ENCODE results near the gene BANF1. TPM values are rescaled to one million over a fixed set of nuclear protein-coding genes. Genes with fewer than 3 reads are reported as not detected.

The BANF1 gene
- total and polyA plus RNA-seq, 4 donors, result 10.7 to 100.0 (median 47.0) TPM

- no peaks in the 10 kb centered on the region for H3K27me3 ChIP-seq (ENCODE audit: control insufficient read depth in 4 of 4, insufficient read depth in 4 of 4, low read length in 3 of 4)
- H3K4me1 ChIP-seq (ENCODE audit: control insufficient read depth in 4 of 4, insufficient read depth in 4 of 4, low read length in 3 of 4), result no peaks in the 10 kb centered on the region
- H3K27ac ChIP-seq (ENCODE audit: low read depth in 1 of 2, low read length in 2 of 2), result no peak overlapping the region
- peak; percentile 93 for DNase-seq (ENCODE audit: low spot score)
- TF ChIP-seq FOXA1 (IDR thresholded peaks at IDR 0.05) (no peak), RXRA (IDR thresholded peaks at IDR 0.05) (peak in 1 of 2 donors; percentile 22), HNF4A (conservative IDR thresholded peaks at IDR 0.05) (peak in 1 of 2 donors; percentile 5), FOXA2 (IDR thresholded peaks at IDR 0.05) (no peak), EGR1 (IDR thresholded peaks at IDR 0.05; ENCODE audit: low read depth in 2 of 2) (no peak), CTCF (IDR thresholded peaks at IDR 0.05; ENCODE audit: low read depth, low read length, missing input control) (peak; percentile 99), GABPA (IDR thresholded peaks at IDR 0.05 in 1 of 2, conservative IDR thresholded peaks at IDR 0.05 in 1 of 2) (peak in 1 of 2 donors; percentile 65), RAD21 (IDR thresholded peaks at IDR 0.05) (peak; percentile 98), TAF1 (conservative IDR thresholded peaks at IDR 0.05) (no peak)
- WGBS, result 18% methylated on average over 10 of the region's 10 CpGs
- no peak overlapping the region for H3K9ac ChIP-seq (ENCODE audit: low read depth in 1 of 2, low read length in 2 of 2)
- H3K36me3 ChIP-seq (ENCODE audit: control insufficient read depth in 4 of 4, insufficient read depth in 3 of 4, low read depth in 1 of 4, low read length in 3 of 4), result peaks cover 0 to 2% (median 0%) of the 10 kb centered on the region in 4 donors
- H3K9me3 ChIP-seq (ENCODE audit: control insufficient read depth in 4 of 4, low read length in 3 of 4), result no peaks in the 10 kb centered on the region
- H3K4me3 ChIP-seq (ENCODE audit: low read depth in 1 of 3, low read length in 3 of 3), result no peak overlapping the region
Observed at GRCh38 chr11:65988791-65989592, 13.3 kb upstream of the BANF1 start.

GRCh38 chr11:65992056-65992455 lies 10.2 kb upstream of the BANF1 start:
- Histone ChIP-seq H3K27ac (ENCODE audit: low read depth in 1 of 2, low read length in 2 of 2) (no peak overlapping the region), H3K27me3 (ENCODE audit: control insufficient read depth in 4 of 4, insufficient read depth in 4 of 4, low read length in 3 of 4) (no peaks in the 10 kb centered on the region), H3K9me3 (ENCODE audit: control insufficient read depth in 4 of 4, low read length in 3 of 4) (no peaks in the 10 kb centered on the region), H3K36me3 (ENCODE audit: control insufficient read depth in 4 of 4, insufficient read depth in 3 of 4, low read depth in 1 of 4, low read length in 3 of 4) (peaks cover 0 to 3% (median under 1%) of the 10 kb centered on the region in 4 donors), H3K4me1 (ENCODE audit: control insufficient read depth in 4 of 4, insufficient read depth in 4 of 4, low read length in 3 of 4) (no peaks in the 10 kb centered on the region), H3K4me3 (ENCODE audit: low read depth in 1 of 3, low read length in 3 of 3) (no peak overlapping the region), H3K9ac (ENCODE audit: low read depth in 1 of 2, low read length in 2 of 2) (no peak overlapping the region)
- no peak for TF ChIP-seq YY1 (IDR thresholded peaks at IDR 0.05)
- no peak for TF ChIP-seq HNF4A (conservative IDR thresholded peaks at IDR 0.05)
- no peak for TF ChIP-seq RXRA (IDR thresholded peaks at IDR 0.05)
- TF ChIP-seq REST (IDR thresholded peaks at IDR 0.05), result no peak
- 86% methylated on average over 5 of the region's 5 CpGs for WGBS
- no peak for DNase-seq (ENCODE audit: low spot score)

- DNase-seq (ENCODE audit: low spot score), result no peak
- H3K4me1 ChIP-seq (ENCODE audit: control insufficient read depth in 4 of 4, insufficient read depth in 4 of 4, low read length in 3 of 4), result peaks cover 0 to 17% (median 9%) of the 10 kb centered on the region in 4 donors
- no peaks in the 10 kb centered on the region for H3K9me3 ChIP-seq (ENCODE audit: control insufficient read depth in 4 of 4, low read length in 3 of 4)
- no peak overlapping the region for H3K4me3 ChIP-seq (ENCODE audit: low read depth in 1 of 3, low read length in 3 of 3)
- no peaks in the 10 kb centered on the region for H3K27me3 ChIP-seq (ENCODE audit: control insufficient read depth in 4 of 4, insufficient read depth in 4 of 4, low read length in 3 of 4)
- H3K27ac ChIP-seq (ENCODE audit: low read depth in 1 of 2, low read length in 2 of 2), result no peak overlapping the region
- no peak for TF ChIP-seq REST (IDR thresholded peaks at IDR 0.05)
- TF ChIP-seq ZBTB33 (IDR thresholded peaks at IDR 0.05), result no peak
- TF ChIP-seq FOXA1 (IDR thresholded peaks at IDR 0.05), result no peak
- TF ChIP-seq HNF4A (conservative IDR thresholded peaks at IDR 0.05), result no peak
- TF ChIP-seq JUND (IDR thresholded peaks at IDR 0.05), result no peak
- peaks cover 2 to 35% (median 31%) of the 10 kb centered on the region in 4 donors for H3K36me3 ChIP-seq (ENCODE audit: control insufficient read depth in 4 of 4, insufficient read depth in 3 of 4, low read depth in 1 of 4, low read length in 3 of 4)
- no peak overlapping the region for H3K9ac ChIP-seq (ENCODE audit: low read depth in 1 of 2, low read length in 2 of 2)
- 90% methylated on average over 2 of the region's 2 CpGs for WGBS
Observed at GRCh38 chr11:65997286-65997685, 5.0 kb upstream of the BANF1 start.
